ENCODE data around the gene RALGPS2.
A peak's percentile ranks its signal among the peaks of the same experiment; 100 is the strongest.

RALGPS2 gene

GRCh38 chr1:178869119-178869697 lies 144.2 kb downstream of the RALGPS2 start:
- no peak for TF ChIP-seq CTCF (IDR thresholded peaks at IDR 0.05; ENCODE audit: low read depth, low read length, missing control alignments)
- H3K4me3 ChIP-seq (ENCODE audit: low read depth, low read length), result peak overlapping the region; percentile 23
- in situ Hi-C loops (cut with HindIII; ENCODE audit: low sequenced_read_pairs), result no loop called here
- peak; percentile 8 for DNase-seq (ENCODE audit: low read depth)

- in situ Hi-C loops (cut with HindIII; ENCODE audit: low sequenced_read_pairs), result no loop called here
- DNase-seq (ENCODE audit: low read depth), result no peak
- peak overlapping the region; percentile 14 for H3K4me3 ChIP-seq (ENCODE audit: low read depth, low read length)
- TF ChIP-seq CTCF (IDR thresholded peaks at IDR 0.05; ENCODE audit: low read depth, low read length, missing control alignments), result no peak
Observed at GRCh38 chr1:178870221-178870620, 145.2 kb downstream of the RALGPS2 start.

DNA sequence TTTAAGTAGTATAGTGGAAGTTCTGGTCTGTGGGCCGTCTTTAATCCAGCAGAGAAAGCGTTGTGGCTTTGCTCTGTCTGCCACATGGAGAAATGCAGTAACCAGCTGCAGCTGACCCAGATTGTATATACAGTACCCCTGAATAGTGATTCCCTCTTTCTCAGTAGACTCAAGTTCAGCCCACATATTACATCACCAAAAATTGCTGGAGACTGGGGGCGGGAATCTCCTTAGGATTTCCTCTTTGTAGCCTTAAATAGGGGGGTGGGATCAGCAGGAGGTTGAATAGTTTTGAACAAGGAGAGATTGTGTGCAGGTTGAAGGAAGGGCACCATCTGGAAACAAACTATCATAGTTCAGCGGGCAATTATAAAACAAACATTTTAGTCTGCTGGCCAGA lies 145.9 kb downstream of the RALGPS2 start, which contains the start of gene ANGPTL1:
Gene ANGPTL1, minus strand, starts transcription at position 134 of the 400 bp plus-strand sequence. CDS start 5,301 bp downstream, outside the sequence.
- TF ChIP-seq CTCF (IDR thresholded peaks at IDR 0.05; ENCODE audit: low read depth, low read length, missing control alignments), result no peak
- in situ Hi-C loops (cut with HindIII; ENCODE audit: low sequenced_read_pairs), result no loop called here
- H3K4me3 ChIP-seq (ENCODE audit: low read depth, low read length), result peak within 1 kb of the TSS; percentile 14
- DNase-seq (ENCODE audit: low read depth), result peak; percentile 63

DNA sequence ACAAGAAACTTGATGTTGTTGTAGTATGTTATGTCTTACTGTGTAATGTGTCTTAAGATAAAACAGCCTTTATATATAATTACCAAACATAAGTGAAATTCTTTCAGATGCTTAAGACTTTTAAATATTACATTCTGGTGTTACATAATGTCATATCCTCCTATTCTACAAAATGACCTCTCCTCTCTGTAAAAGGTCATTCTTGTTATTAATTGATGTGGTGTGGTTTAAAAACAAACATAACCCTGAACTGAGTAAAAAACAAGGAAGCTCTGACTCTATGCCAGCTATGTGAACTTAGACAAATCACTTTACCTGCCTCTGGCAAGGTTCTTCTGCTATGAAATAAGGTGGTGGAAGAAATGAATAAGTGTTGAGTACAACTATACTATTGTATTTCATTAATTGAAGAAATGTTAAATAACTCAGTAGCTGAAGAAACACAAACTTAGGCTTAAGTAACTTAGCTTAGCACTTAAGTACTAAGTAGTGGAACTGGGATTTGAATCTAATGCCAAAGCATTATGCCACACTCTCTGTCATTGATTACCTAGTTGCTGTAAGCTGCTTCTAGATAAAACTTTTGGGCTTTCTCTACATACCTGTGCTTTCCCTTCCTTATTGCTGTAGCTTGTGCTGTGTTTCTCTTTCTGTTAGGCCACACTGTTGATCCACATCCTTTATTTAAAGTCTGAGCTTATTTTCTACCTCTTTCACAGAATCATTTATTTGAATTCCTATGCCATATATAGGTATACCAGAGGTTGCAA lies 146.7 kb downstream of the RALGPS2 start:
- in situ Hi-C loops (cut with HindIII; ENCODE audit: low sequenced_read_pairs), result no loop called here
- DNase-seq (ENCODE audit: low read depth), result no peak
- no peak for TF ChIP-seq CTCF (IDR thresholded peaks at IDR 0.05; ENCODE audit: low read depth, low read length, missing control alignments)
- no peak overlapping the region for H3K4me3 ChIP-seq (ENCODE audit: low read depth, low read length)

GRCh38 chr1:178874966-178875365 lies 149.9 kb downstream of the RALGPS2 start:
- H3K4me3 ChIP-seq (ENCODE audit: low read depth, low read length), result no peak overlapping the region
- no peak for DNase-seq (ENCODE audit: low read depth)
- in situ Hi-C loops (cut with HindIII; ENCODE audit: low sequenced_read_pairs), result no loop called here
- no peak for TF ChIP-seq CTCF (IDR thresholded peaks at IDR 0.05; ENCODE audit: low read depth, low read length, missing control alignments)

DNA sequence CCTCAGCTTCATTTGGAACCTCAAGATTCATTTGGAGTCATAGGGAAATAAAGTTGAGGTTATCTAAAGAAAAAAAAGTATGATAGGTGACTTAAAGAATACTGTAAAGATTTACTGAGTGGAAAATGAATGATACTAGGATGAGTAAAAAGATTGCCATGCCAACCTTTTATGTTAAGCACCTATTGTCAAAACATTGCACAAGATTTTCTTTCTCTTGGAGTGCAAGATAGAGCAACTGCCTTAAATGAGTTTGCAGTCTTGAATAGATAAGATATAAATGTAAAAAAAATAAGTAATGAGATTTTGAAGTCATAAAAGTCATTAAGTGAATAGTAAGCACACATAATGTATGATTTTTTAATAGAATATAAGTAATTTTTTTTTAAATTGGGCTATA lies 150.9 kb downstream of the RALGPS2 start:
- TF ChIP-seq CTCF (IDR thresholded peaks at IDR 0.05; ENCODE audit: low read depth, low read length, missing control alignments), result no peak
- no peak overlapping the region for H3K4me3 ChIP-seq (ENCODE audit: low read depth, low read length)
- in situ Hi-C loops (cut with HindIII; ENCODE audit: low sequenced_read_pairs), result no loop called here
- no peak for DNase-seq (ENCODE audit: low read depth)

Data from astrocyte of the cerebellum (primary cell).